HG03064 (cell line): Measurements from ENCODE around the gene TMEM63C.

Source experiments
- ATAC-seq: cut with Tn5 transposase; IDR thresholded peaks from one replicate; pipeline ENCODE4 v1.9.1; 2021; ENCODE audit warnings: low read depth; ENCODE audit not compliant: unreplicated experiment

TMEM63C gene

DNA sequence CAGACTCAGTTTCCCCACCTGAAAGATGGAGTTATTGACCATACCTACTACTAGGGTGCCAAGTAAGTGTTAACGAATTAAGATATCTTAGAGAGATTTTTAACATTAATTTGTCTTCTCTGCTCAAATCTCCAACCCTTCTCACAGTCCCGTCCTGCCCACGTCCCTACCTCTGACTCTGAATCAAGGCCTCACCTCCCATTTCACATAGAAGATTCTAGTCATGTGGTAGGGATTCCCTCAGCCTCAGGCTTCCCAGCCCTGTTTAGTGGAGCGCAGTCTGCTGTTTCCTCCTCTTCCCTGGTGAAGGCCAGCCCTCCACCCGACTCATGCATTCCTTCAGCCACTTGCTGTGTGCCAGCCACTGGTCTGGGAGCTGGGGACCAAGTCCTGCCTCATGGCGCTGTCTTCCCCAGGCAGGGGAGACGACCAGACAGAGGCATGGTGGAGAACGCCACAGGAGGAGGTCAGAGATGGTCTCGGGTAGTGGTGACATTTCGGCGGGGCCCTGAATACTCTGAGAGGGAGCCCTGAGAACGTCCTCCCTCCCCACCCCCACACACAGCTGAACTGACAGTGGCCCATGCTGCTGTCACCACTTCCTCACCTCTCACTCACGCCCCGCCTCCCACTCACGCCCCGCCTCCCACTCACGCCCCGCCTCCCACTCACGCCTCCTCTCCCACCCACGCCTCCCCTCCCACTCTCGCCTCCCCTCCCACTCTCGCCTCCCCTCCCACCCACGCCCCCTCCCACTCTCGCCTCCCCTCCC is 38.8 kb downstream of the TMEM63C start:
- no peak for ATAC-seq

DNA sequence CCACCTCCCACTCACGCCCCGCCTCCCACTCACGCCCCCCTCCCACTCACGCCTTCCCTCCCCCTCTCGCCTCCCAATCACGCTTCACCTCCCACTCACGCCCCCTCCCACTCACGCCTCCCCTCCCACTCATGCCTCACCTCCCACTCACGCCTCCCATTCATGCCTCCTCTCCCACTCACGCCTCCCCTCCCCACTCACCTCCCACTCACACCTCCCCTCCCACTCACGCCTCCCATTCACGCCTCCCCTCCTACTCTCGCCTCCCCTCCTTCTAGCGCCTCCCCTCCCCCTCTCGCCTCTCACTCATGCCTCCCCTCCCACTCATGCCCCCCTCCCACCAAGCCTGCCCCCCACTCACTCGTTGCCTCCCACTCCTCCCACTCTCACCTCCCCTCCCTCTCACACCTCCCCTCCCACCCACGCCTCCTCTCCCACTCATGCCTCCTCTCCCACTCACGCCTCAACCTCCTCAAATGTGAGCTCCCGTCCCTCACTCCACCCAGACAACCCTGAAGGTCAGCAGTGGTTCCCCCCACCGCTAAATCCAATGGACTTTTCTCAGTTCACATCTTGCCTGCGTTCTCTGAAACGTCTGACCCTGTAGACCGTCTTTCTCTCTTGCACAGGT is 39.8 kb downstream of the TMEM63C start:
- no peak for ATAC-seq

DNA sequence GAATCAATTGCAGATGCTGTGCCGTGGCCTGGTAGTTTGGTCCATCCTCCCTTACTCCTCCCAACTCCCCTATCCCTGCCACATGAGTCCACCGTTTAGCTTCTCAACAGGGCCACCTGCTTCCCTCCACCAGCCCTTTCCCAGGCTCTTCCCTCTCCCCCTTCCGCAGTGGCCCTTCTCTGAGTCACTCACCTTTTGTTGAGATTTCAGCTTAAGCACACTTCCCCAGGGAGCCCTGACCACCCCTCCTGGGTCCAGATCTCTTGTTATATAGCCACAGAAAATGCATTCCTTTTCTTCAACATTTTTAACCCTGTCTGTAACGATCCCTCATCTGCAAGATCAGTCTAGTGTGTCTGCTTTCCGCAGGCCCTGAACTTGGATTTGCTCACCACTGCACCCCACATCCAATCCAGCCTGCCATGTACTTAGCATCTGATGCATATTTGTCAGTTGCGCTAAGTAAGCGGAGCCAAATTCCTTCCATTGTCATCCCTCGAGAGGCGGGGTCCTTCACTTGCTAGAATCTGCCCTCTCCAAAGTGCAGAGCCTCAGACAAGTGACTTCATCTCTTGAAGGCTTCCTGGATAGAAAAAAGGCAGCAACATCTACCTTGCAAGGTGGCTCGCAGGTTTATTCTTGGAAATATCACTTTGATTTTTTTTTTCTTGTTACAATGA is 41.1 kb downstream of the TMEM63C start:
- ATAC-seq, result no peak

DNA sequence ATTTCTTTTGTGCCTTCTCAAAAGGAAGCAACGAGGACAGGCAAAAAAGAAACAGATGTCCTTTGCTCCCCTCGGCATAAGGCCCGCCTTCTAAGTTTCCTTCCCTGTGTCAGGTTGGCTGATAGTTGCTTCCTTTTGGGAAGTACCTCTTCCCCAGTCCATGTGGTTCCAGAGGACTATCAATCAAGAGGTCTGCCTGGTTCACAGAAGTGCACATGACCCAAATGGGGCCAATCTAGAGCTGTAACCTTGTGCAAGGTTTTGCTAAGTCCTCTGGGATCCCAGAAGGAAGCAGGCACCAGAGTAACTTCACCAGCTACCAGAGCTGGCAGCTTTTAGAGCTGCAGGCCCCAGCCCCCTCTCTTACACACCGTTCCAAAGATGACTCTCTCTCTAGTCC is 42.6 kb downstream of the TMEM63C start:
- no peak for ATAC-seq

DNA sequence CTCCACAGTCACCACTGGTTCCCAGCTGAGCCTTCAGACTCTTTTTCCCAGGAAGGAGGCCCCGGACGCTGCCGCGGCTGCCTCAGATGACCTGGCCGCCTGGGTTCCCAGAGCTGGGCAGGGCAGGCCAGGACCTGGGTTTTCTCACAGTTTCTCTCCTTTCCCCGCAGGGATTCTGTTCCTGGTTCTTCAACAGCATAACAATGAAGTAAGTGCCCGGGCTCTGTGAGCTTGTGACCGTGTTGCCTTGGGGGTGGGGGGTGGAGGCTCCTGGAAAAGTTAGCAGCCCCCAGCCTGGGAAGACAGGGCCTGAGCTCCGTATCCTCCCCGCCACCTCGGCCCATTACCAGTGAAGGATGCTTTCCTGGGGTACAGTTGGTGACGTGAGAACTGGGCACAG is 43.7 kb downstream of the TMEM63C start:
- no peak for ATAC-seq

DNA sequence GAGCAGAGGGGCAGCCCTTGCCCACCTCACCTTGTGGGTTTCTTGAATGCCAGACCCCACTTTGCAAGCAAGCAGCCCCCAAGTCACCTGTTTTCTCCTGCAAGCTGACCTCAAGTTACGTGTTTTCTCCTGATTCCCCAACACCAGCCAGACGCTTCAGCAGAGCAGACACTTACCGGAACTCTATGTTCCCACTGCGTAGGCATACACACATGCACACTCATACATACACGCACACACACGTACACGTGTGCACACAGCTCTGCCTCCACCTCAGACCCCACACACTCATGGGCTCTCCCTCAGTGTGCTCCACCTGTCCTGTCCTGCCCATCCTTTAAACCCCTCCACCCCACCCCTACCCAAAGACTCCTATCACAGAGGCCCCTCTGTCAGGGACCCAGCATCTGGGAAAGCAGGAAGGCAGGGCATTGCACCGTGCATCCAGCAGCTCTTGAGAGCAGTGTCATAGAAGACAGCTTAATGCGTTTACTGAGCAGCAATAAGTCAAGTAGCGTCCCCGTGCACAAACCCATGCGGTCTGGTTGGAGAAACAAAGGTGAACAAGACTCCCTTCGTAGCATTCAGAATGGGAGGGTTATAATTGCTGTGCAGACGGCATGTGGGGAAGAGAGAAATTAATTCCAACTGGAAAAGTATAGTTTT is 44.4 kb downstream of the TMEM63C start:
- ATAC-seq, result no peak

DNA sequence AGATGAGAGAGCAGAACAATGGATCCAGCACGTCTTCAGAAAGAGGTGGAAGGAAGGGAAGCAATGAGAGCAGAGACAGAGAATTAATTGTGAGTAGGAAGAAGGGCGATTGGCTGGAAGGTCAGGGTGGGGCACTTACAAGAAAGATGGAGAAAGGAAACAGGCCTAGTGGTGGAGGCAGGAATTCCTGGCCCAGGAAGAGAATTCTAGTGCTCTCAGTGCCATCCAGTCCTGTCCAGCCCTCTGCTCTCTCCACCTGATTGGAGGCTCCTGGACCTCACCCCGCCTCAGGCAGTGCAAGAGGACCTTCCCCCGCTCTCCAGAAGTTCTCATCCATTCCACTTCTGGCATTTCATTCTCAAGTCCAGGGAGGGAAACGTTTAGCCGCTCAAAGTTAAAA is 46.5 kb downstream of the TMEM63C start:
- ATAC-seq, result no peak

DNA sequence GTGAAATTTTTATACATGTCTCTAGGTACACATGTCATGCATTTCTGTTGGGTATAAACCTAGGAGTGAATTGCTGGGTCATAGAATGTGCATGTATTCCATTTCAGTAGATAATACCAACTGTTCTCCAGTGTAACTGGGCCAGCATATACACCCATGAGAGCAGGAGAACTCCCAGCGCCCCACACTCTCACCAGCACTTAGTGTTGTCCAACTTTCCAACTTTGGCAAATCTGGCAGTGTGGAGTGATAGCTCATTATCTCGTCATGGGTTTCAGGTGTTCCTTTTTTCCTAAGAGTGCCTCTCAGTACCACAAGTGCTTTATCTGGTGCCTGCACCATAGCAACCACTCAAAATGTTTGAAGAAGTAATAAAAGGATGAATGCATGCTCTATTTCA is 49.3 kb downstream of the TMEM63C start:
- ATAC-seq, result no peak

DNA sequence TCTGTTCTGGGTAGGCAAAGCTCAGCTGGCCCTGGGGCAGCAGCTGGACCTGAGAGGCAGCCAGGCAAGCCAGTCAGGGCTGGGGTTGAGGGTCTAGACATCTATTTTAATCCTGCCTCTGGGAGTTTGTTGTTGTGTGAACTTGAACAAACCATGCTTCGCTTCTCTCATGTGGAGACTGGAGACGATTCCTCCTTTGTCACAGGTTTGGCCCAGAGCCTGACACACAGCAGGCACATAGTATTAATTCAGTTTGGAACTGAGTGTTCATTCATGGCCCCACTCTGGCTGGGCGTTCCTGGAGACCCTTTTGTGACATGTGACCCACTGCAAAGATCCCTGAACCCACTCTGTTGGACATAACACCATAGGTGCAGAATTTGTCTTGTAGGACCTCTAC is 50.1 kb downstream of the TMEM63C start:
- no peak for ATAC-seq

DNA sequence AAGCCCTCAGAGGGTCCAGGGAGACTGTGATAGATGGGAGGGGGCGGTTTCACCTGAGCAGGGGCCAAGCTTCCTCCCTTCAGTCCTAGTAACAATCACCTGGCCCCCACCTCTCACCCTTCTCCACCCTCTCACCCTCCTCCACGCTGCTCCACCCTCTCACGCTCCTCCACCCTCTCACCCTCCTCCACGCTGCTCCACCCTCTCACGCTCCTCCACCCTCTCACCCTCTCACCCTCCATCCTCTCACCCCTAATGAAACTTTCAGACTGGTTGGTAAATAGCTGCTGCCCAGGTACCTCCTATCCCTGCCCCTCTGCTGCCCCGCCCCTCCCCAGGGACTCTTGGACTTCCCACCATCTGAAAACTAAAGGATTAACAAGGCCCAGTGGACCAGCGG is 55.2 kb downstream of the TMEM63C start:
- ATAC-seq, result no peak

DNA sequence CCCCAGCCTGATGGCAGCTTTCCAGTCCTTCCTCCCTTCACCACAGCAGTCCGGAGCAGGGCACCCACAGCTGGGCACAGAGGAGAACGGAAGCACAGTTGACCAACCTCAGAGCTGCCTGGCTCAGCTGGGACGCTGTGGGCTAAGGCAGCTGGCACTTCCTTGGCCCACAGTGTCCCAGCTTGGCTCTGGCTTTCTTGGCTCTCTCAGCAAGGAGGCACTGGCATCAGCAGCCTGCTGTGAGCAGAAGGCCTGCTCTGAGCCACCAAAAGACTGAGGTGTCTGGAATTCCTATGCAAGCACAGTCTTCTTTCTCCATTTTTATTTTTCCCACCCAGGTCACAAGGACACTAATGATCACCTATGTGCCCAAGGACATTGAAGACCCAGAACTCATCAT is 56.8 kb downstream of the TMEM63C start:
- no peak for ATAC-seq

DNA sequence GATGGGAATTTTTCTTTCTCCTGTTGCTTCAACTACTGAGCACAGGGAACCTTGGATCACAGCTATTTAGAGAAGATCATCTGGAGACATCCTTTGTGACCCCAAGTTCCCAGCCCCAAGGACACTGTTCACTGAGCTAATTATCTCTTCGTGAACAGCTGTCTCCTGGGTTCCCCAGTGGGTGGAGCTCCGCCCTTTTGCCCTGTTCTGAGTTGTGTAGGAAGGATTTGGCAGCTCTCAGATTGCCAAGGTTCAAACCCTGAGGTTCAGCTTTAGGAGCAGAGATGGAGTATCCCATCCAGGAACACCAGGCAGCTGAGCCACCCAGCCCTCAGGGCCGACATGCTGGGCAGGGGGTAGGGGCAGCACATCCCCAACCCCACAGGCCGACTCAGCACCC is 57.4 kb downstream of the TMEM63C start:
- no peak for ATAC-seq

DNA sequence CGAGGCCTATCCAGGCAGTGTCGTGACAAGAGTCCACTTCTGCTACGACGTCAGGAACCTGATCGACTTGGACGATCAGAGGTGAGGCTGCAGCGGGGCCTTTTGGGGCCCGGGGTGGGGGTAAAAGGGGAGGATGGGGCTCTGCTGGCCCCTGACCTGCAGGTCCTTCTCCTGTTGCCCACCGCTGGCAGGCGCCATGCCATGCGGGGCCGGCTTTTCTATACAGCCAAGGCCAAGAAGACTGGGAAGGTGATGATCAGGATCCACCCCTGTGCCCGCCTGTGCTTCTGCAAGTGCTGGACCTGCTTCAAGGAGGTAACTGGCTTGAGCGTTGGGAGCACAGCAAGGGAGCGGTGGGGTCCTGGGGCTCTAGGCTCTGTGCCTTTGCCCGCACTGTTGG is 57.8 kb downstream of the TMEM63C start:
- ATAC-seq, result no peak

DNA sequence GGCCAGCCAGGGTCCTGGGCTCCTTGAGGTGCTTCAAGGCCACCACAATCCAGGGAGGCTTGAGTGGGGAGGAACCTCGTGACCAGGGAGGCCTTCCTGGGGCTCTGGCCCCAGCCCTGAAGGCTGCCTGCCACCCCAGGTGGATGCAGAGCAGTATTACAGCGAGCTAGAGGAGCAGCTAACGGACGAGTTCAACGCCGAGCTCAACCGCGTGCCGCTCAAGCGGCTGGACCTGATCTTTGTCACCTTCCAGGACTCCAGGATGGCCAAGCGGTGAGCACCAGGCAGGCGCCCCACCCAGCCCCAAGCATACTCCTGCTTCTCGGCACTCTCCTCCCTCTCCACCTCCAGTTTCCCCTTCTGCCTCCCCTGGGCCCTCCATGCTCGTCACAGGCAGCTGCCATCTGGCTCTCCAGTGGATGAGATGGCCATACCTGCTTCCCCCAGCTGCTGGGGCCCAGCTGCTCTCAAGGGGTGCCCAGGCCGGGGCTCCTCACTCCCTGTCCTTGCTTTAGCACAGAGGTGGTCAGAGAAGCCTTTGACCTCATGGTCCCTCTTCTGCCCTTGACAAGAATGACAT is 58.8 kb downstream of the TMEM63C start:
- no peak for ATAC-seq

DNA sequence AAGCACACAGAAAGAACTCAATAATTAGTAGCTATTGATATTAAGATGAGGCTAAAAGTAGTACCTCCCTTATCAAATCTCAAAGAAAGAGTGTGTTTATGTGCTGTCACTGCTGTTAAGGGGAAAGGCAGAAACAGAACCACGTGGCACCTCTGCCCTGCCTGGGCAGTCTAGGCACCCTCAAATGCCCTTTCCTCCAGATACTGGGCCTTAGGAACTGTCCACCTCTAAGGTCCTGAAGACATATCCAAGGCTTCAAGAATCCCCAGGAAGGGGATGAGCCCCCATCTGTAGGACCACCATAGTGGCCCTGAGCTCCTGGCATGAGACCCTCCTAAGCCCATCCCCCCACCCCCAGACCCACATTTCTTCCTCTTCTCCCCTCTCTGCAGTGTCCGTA is 60.4 kb downstream of the TMEM63C start:
- ATAC-seq, result no peak

DNA sequence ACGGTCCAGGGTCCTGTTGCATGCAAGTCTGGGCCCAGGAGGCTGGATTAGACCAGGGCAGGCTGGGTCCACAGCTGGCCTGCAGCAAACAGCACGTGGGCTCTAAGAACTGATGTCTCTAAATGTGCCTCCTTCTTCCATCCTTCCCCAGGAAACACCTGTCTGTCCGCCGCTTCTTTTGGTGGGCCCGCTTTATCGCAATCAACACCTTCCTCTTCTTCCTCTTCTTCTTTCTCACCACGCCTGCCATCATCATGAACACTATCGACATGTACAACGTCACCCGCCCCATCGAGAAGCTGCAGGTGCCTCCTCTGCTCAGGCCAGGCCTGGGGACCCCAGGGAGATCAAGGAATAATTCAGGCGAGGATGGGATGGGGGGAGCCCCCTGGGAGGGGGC is 61.2 kb downstream of the TMEM63C start:
- no peak for ATAC-seq

DNA sequence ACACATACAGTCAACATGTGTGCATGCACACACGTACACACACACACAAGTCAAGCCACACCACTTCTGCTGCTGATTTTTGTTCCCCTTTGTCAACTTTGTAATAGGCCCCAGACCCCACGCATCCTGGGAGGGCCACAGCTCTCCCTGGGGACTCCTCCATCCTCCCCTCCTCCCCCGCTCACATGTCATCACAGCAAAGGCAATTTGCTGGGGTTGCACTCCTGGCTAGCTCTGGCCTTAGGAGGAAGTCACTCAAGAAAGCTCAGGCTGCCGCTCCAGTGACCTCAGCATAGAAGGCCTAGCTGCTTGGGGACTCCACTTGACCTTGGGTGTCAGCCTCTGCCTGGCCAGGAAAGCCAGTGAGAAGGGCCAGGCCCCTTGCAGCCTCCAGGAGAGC is 62.3 kb downstream of the TMEM63C start:
- ATAC-seq, result no peak

DNA sequence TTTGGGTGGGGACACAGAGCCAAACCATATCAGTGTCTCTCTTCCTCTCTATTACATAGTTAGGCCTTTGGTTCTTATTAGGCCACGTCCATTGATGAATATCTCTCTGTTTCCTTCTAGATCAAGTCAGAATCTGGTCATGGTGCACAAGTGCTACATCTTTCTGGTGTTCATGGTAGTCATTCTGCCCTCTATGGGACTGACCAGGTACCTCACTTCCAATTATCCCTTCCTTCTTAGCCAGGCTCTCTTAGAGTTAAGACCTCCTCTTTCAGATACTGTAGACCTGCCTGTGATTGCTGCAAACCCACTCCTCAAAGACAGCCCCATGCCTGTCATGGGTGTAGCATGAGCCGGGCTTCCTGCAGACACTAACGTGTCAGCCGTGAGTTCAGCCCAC is 64.2 kb downstream of the TMEM63C start:
- no peak for ATAC-seq

DNA sequence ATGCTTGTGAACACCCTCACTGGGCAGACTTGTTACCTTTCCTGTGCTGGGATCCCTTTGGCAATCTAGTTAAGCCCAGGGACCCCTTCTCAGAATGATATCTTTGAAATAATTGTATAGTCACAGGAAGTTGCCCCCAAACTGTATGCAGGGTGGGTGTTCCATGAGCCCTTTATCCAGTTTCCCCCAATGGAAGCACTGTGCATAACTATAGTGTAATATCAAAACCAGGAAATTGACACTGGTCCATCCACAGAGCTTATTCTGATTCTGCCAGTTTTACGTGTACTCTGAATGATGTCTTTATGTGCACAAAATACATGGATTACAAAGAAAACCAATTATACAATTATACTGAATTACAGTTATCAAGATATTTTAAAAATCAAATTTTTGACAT is 65.2 kb downstream of the TMEM63C start:
- no peak for ATAC-seq

DNA sequence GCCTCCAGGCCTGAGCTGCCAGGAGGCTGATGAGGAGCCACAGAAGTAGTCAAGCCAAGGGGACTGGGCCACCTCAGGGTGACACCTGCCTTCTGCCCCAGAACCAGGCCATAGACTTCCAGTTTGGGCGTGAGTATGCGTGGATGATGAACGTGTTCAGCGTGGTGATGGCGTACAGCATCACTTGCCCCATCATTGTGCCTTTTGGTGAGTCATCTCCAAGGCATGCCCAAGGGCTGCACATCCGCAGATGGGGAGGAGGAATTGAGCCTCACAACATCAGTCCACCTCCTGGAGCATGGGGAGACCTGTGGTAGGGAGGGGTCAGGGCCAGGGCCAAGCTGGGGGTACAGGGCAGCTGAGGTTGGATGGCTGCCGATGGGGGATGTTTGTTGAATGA is 67.1 kb downstream of the TMEM63C start:
- no peak for ATAC-seq

DNA sequence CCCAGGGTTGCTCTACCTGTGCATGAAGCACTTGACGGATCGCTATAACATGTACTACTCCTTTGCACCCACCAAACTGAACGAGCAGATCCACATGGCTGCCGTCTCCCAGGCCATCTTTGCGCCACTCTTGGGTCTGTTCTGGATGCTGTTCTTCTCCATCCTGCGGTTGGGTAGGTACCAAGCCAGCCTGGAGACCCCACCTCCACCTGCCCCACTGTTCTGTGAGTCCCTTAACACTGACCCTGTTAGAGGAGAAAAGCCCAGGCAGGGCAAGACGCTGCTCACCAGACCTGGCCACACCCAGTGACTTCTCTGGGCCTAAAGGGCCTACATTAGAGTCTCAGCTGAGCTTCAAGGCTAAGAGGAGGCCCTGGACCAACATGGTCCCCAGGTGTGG is 67.7 kb downstream of the TMEM63C start:
- ATAC-seq, result no peak
